ENCODE measurements around the gene MPND.

DNA sequence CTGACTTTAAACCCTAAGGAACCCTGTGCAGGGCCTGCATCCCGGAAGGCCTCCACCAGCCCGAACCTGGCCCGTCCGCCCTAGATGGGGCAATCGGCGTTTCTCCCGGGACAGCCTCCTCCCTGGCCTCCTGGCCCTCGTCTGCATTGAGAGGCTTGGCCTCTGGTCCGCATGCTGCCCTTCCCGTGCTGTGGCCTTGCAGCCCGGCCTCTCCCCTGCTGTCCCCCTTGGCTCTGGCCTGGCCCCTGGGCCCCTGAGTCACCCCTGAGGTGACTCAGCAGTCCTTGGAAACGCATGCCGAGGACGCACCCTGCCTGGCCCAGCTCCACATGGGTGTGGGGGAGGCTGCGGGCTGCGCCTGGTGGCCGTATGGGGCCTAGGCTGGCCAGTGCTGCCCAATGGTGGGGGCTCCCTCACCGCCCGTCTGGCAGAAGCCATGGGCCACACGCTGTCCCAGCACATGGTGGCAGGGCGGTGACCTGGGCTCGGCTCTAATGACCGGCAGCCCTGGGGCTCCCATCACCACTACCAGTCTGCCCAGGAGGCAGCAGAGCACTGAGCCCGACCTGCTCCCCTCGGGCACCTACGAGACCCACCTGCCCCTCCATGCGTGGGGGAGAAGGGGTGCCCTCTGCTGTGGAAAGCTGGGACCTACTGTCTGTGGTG lies 31.3 kb downstream of the MPND start:
- TF ChIP-seq POLR2A (IDR thresholded peaks at IDR 0.05) (no peak), CTCF (IDR thresholded peaks at IDR 0.05) (no peak)
